GM18873 (cell line): ENCODE data around the gene CACNB4.

Experiments
- ATAC-seq: cut with Tn5 transposase; IDR thresholded peaks from one replicate; pipeline ENCODE4 v1.9.1; 2021; ENCODE audit warnings: mild to moderate bottlenecking, moderate library complexity, moderate number of reproducible peaks; ENCODE audit not compliant: unreplicated experiment, low FRiP score

The CACNB4 gene

GRCh38 chr2:151840216-151841046, 258.4 kb downstream of the CACNB4 start:
- ATAC-seq, result peak; percentile 99

- ATAC-seq, result no peak
Observed at GRCh38 chr2:151837926-151838325, 260.9 kb downstream of the CACNB4 start.

GRCh38 chr2:151833984-151834383, 264.9 kb downstream of the CACNB4 start:
- ATAC-seq, result peak; percentile 53

- no peak for ATAC-seq
Observed at GRCh38 chr2:151830961-151831360, 267.9 kb downstream of the CACNB4 start.

- ATAC-seq, result no peak
Observed at GRCh38 chr2:151828890-151829324, 269.9 kb downstream of the CACNB4 start.

- ATAC-seq, result peak; percentile 96
Observed at GRCh38 chr2:151828143-151828889, 270.5 kb downstream of the CACNB4 start, which contains the start of gene ARL5A. Gene ARL5A, minus strand, starts transcription at chr2:151828421. Its CDS starts 245 bp downstream, at chr2:151828176.

GRCh38 chr2:151827564-151828142, 271.2 kb downstream of the CACNB4 start:
- ATAC-seq, result peak; percentile 10

GRCh38 chr2:151826737-151827157, 272.1 kb downstream of the CACNB4 start:
- ATAC-seq, result no peak

- ATAC-seq, result no peak
Observed at GRCh38 chr2:151824886-151825285, 274.0 kb downstream of the CACNB4 start.

- ATAC-seq, result no peak
Observed at GRCh38 chr2:151823651-151824050, 275.2 kb downstream of the CACNB4 start.

- ATAC-seq, result peak; percentile 74
Observed at GRCh38 chr2:151819920-151820319, 278.9 kb downstream of the CACNB4 start.

- ATAC-seq, result no peak
Observed at GRCh38 chr2:151817929-151818328, 280.9 kb downstream of the CACNB4 start.

- no peak for ATAC-seq
Observed at GRCh38 chr2:151816843-151817242, 282.0 kb downstream of the CACNB4 start.

- ATAC-seq, result no peak
Observed at GRCh38 chr2:151815821-151816489, 282.9 kb downstream of the CACNB4 start.

GRCh38 chr2:151810489-151810888, 288.4 kb downstream of the CACNB4 start:
- ATAC-seq, result no peak

GRCh38 chr2:151809073-151809383, 289.8 kb downstream of the CACNB4 start:
- ATAC-seq, result no peak

GRCh38 chr2:151808258-151809072, 290.4 kb downstream of the CACNB4 start:
- no peak for ATAC-seq

GRCh38 chr2:151805961-151806360, 292.9 kb downstream of the CACNB4 start:
- no peak for ATAC-seq

GRCh38 chr2:151805343-151805742, 293.5 kb downstream of the CACNB4 start:
- no peak for ATAC-seq

GRCh38 chr2:151803811-151804210, 295.0 kb downstream of the CACNB4 start:
- no peak for ATAC-seq
